HG03108 (cell line): ENCODE results near the gene SRPX2.
"Not testable (repeated sequence)": the region's sequence is repeated elsewhere in the genome, so short reads cannot be mapped to it uniquely, and the experiment has no call there.

Experiments used
- ATAC-seq: cut with Tn5 transposase; IDR thresholded peaks from one replicate; pipeline ENCODE4 v1.9.1; 2021; ENCODE audit warnings: moderate library complexity; ENCODE audit not compliant: unreplicated experiment

SRPX2 gene

DNA sequence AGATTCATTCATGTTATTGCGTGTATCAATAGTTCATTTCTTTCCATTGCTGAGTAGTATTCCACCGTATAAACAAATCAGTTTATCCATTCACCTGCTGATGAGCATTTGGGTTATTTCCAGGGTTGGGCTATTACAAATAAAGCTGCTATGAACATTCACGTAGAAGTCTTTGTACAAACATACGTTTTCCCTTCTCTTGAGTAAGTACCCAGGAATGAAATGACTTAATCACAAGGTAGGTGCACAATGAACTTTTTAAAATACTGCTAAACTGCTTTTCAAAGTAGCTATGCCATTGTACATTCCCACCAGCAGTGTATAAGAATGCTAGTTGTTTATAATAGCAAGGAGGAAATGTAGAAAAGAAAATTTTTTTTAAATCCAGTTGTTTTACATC, 52.0 kb downstream of the SRPX2 start:
- ATAC-seq, result no peak

DNA sequence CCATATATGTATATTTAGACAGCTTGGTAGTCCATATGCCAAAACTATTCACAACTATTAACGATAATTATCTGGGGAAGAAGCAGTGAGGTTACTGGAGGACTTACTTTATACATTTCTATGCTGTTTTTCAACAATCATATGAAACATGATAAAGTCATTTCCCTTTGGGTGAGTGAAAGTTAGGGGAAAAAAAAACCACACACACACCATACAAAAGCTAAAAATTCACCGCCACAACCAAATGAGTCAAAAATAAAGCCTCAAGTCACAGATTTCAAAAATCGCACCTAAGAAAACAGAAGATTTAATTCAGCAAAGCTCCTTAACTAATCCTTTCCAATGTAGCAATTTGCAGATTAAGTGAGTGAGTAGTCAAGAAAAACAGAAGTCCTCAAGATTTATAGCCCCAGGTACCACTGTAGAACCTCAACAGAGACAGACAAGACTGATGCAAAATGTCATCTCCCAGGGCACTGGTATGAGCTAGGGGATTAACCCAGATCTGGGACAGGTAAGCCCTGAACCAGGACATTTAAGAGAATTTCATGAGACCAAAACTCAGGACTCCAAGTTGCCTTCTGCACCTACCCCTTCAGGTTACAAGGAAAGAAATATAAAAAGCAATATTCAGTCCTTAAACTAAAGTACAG, 52.8 kb downstream of the SRPX2 start:
- ATAC-seq, result no peak

DNA sequence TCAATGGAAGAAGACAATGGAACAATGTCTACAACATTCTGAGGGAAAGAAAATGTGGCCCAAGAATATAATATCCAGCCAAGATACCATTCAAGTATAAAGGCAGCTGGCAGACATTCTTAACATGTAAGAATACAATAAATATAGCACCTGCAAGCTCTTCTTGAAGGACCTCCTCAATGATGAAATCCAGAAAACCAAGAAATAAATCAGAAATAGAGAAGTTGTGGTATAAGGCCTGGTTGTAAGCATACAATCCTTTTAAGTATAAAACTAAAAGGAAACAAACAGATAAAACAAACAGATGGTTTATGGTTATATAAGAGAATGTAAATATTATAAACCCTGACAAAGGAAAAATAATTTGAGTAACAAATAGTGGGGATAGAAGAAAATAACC, 54.6 kb downstream of the SRPX2 start:
- no peak for ATAC-seq

DNA sequence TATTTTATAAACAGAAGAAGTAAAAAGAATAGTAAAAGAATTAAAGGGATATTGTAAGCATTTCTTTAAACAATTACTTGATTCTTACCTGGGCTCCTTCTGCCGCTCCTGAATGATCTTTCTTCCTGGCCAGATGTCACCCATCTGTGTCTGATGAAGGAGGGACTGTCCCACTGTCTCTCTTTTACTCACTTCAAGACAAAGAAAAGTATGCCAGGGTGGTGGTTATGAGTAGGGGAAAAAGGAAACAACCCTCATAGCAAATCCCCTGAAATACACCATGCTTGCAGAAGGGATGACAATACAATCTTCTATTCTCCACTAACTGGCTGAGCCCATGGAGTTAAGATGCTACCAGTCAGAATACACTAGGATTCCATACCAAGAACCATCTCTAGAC, 56.8 kb downstream of the SRPX2 start:
- ATAC-seq, result no peak

DNA sequence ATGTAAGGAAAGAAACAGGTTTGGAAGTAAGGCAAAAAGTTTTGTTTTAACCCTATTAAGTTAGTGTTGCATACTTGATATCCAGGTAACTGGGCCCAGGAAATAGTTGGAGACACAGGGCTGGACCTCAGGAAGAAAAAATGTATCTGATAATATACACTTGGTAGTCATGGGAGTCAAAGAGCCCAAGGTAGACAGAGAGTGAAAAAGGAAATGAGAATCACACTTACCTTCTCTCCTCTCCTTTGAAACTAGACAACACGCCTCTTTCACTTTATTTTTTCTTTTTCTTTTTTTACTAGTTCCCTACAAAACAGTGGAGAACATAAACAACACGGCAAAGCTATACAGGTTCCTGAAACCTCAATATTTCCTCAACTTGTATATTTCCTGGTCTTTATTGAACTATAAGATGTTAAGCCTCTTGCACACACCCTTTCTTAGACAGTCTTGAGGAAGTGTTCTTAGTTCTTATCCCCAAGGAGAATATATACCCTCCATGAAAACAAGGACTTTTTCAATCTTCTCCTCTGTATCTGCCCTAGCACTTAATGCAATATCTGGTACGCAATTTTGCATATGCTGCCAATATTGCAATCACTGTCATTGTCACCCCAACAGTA, 60.7 kb downstream of the SRPX2 start:
- ATAC-seq, result no peak

DNA sequence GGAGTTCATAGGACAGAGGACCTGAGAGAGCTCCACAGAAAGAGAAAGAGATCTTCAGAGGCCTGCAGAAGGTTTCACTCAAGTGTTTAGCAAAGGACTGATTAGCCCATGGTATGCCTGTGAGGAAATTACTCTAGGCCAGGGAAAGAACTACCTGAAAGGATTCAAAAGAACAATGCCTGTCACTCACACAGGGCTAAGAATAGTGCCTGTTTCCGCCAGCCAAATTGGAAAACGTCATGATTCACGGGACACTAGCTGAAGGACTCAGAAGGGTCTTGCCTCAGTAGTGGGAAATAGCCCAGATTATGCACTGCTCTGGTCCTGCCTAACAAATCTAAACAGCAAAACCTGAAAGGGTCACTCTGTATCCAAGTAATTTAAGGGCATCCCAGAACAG, 66.8 kb downstream of the SRPX2 start:
- ATAC-seq, result no peak

DNA sequence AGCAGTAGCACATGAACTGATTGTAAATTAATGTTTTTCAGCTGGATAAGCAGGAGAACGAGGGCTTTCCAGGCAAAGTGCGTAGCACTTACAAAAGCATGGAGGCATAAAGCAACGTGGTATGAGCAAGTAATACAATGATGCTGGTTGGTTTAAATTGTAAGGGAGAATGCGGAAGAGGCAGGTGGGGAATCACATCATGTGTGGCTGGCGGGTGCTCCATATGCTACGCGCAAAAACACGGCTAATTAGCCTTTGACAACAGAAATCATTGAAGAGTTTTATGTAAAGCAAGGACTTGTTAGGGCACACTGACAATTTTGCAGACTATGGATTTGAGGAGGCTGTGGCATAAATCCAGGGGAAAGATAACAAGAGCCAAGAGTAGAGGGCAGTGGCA, 73.4 kb downstream of the SRPX2 start:
- ATAC-seq, result no peak

DNA sequence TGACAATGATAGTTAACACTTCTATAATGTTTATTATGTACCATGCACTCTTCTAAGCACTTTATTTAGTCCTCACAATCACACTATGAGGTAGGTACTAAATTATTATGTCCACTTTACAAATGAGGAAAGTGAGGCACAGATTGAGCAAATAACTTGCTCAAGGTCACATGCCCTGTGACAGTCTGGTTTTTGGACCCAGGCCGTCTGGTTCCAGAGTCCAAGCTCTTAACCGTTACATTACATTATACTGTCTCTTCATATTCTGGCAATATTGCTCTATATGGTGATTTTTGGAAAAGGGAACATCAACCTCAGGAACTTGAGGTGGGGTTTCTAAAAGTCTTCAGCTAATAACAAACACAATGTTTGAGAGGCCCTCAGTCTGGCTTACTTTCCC, 75.1 kb downstream of the SRPX2 start:
- ATAC-seq, result no peak

DNA sequence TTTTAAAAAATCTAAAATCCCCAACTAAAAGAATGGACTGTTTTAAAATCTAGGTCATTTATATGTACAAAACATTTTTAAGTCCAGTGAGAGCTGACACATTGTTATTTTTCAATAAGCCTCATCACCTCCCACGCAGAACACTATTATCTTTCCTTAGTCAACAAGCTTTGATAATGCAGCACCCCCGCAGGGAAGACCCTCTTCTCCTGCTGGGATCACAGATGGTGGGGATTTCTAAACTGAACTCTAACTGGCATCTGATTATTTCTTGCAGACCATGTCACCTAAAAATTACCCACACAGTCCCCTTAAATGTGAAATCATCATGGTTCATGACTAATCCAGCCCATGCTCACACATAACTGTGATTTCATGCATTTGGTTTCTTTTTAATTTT, 76.3 kb downstream of the SRPX2 start:
- ATAC-seq, result no peak

DNA sequence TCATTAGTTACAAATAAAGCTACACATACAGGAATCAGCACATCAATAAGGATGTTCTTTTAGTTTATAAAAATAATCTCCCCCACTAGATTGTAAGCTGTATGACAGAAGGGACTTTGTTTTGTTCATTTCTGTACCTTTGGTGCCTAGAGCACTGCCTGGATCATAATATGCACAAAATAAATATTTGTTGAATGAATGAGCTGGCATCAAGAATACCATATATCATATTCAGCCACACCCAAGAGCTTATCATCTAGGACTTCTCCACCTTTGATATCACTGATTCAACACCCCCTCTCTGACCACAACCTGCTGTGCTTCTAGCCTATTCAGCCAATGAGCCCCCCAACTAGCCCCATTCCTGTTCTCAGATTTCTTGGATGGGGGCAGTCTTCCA, 77.3 kb downstream of the SRPX2 start:
- ATAC-seq, result no peak

DNA sequence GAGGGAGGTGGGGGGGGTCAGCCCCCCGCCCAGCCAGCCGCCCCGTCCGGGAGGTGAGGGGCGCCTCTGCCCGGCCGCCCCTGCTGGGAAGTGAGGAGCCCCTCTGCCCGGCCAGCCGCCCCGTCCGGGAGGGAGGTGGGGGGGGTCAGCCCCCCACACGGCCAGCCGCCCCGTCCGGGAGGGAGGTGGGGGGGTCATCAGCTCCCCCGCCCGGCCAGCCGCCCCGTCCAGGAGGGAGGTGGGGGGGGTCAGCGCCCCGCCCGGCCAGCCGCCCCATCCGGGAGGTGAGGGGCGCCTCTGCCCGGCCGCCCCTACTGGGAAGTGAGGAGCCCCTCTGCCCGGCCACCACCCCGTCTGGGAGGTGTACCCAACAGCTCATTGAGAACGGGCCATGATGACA, 80.0 kb downstream of the SRPX2 start:
- ATAC-seq, result not testable (repeated sequence)
